HEK293T (cell line): ENCODE data around the gene KRTAP3-3.

Source experiments
- CTCF ChIA-PET: fragments of 350-600 bp; formaldehyde crosslinking; extraction: SDS; loops from one replicate; lab custom pipeline; 2021; ENCODE audit warnings: antibody characterized with exemption, inconsistent platforms; lab: Yijun Ruan, JAX
- POLR2A ChIA-PET: fragments of 350-600 bp; formaldehyde crosslinking; extraction: SDS; loops from one replicate; lab custom pipeline; 2020; ENCODE audit warnings: antibody characterized with exemption, inconsistent platforms; lab: Yijun Ruan, JAX
- DNase-seq: peaks from one replicate; pipeline ENCODE4 v3.0.0; 2012; ENCODE audit warnings: mixed read lengths; ENCODE audit errors: extremely low spot score
- ARNT ChIP-seq: fragments of 450-650 bp; IDR thresholded peaks from 2 replicates; pipeline ENCODE4 v1.6.1; 2017; ENCODE audit warnings: mild to moderate bottlenecking
- BHLHE40 ChIP-seq: fragments of 450-650 bp; IDR thresholded peaks from 2 replicates; pipeline ENCODE4 v1.6.1; 2016; ENCODE audit warnings: mild to moderate bottlenecking, moderate library complexity, borderline replicate concordance
- CTBP1 ChIP-seq: fragments of 450-650 bp; IDR thresholded peaks from 2 replicates; pipeline ENCODE4 v1.6.1; 2016; ENCODE audit warnings: borderline replicate concordance
- ELF4 ChIP-seq: fragments of 450-650 bp; IDR thresholded peaks from 2 replicates; pipeline ENCODE4 v1.6.1; 2017; ENCODE audit warnings: antibody characterized with exemption
- FOXA1 ChIP-seq: fragments of 450-650 bp; IDR thresholded peaks from 2 replicates; pipeline ENCODE4 v1.6.1; 2016; ENCODE audit warnings: mild to moderate bottlenecking
- FOXK2 ChIP-seq: fragments of 450-650 bp; IDR thresholded peaks from 2 replicates; pipeline ENCODE4 v1.6.1; 2016; ENCODE audit warnings: mild to moderate bottlenecking
- FOXM1 ChIP-seq: fragments of 450-650 bp; IDR thresholded peaks from 2 replicates; pipeline ENCODE4 v1.6.1; 2017; ENCODE audit warnings: mild to moderate bottlenecking, borderline replicate concordance
- HDGF ChIP-seq: fragments of 450-650 bp; IDR thresholded peaks from 2 replicates; pipeline ENCODE4 v1.6.1; 2017; ENCODE audit warnings: antibody characterized with exemption, borderline replicate concordance
- L3MBTL2 ChIP-seq: fragments of 450-650 bp; conservative IDR thresholded peaks from 2 replicates; pipeline ENCODE4 v1.6.1; 2016; ENCODE audit warnings: mild to moderate bottlenecking
- LEF1 ChIP-seq: fragments of 450-650 bp; IDR thresholded peaks from 2 replicates; pipeline ENCODE4 v1.6.1; 2017; ENCODE audit warnings: mild to moderate bottlenecking, borderline replicate concordance
- NFRKB ChIP-seq: fragments of 450-650 bp; IDR thresholded peaks from 2 replicates; pipeline ENCODE4 v1.6.1; 2016; ENCODE audit warnings: mild to moderate bottlenecking, moderate library complexity
- PKNOX1 ChIP-seq: fragments of 450-650 bp; IDR thresholded peaks from 2 replicates; pipeline ENCODE4 v1.6.1; 2016
- SP1 ChIP-seq: fragments of 450-650 bp; IDR thresholded peaks from 2 replicates; pipeline ENCODE4 v1.6.1; 2017
- SUZ12 ChIP-seq: fragments of 450-650 bp; IDR thresholded peaks from 2 replicates; pipeline ENCODE4 v1.6.1; 2016; ENCODE audit warnings: mild to moderate bottlenecking
- TARDBP ChIP-seq: fragments of 450-650 bp; IDR thresholded peaks from 2 replicates; pipeline ENCODE4 v1.6.1; 2016
- ZNF384 ChIP-seq: fragments of 450-650 bp; IDR thresholded peaks from 2 replicates; pipeline ENCODE4 v1.6.1; 2016

Gene KRTAP3-3

GRCh38 chr17:40997361-40997760, 3.4 kb upstream of the KRTAP3-3 start:
- CTCF ChIA-PET = no interaction called here
- TF ChIP-seq FOXA1 (no peak), ARNT (no peak), CTBP1 (no peak), FOXM1 (no peak), BHLHE40 (no peak)
- no peak for DNase-seq
- POLR2A ChIA-PET = no interaction called here

GRCh38 chr17:40996829-40997228, 2.9 kb upstream of the KRTAP3-3 start:
- TF ChIP-seq TARDBP (no peak), ARNT (no peak), NFRKB (no peak), FOXK2 (no peak), FOXM1 (no peak), CTBP1 (no peak), ELF4 (no peak), PKNOX1 (no peak), L3MBTL2 (no peak), BHLHE40 (no peak), LEF1 (no peak), FOXA1 (no peak), SP1 (no peak), ZNF384 (no peak), HDGF (no peak), SUZ12 (no peak)
- CTCF ChIA-PET = no interaction called here
- DNase-seq = no peak
- POLR2A ChIA-PET = no interaction called here

- TF ChIP-seq CTBP1 (no peak), FOXM1 (no peak), LEF1 (no peak), HDGF (no peak), FOXA1 (no peak), PKNOX1 (no peak), FOXK2 (no peak), SP1 (no peak), ARNT (no peak), TARDBP (no peak), NFRKB (no peak), L3MBTL2 (no peak)
- no peak for DNase-seq
Observed at GRCh38 chr17:40995116-40995515, 1.2 kb upstream of the KRTAP3-3 start.

GRCh38 chr17:40993084-40993483, 880 bp downstream of the KRTAP3-3 start:
- no peak for DNase-seq
- POLR2A ChIA-PET = no interaction called here
- TF ChIP-seq FOXK2 = no peak
- TF ChIP-seq ARNT = no peak
- no peak for TF ChIP-seq SP1
- TF ChIP-seq ZNF384 = no peak
- TF ChIP-seq L3MBTL2 = no peak
- TF ChIP-seq HDGF = no peak
- no peak for TF ChIP-seq LEF1
- no peak for TF ChIP-seq BHLHE40
- TF ChIP-seq TARDBP = no peak
- TF ChIP-seq FOXA1 = no peak
- TF ChIP-seq NFRKB = no peak
- TF ChIP-seq CTBP1 = no peak
- TF ChIP-seq PKNOX1 = no peak
- TF ChIP-seq FOXM1 = no peak
- TF ChIP-seq SUZ12 = no peak
- no peak for TF ChIP-seq ELF4
- CTCF ChIA-PET = interaction anchor here (0.8 kb wide), 1 partner anchor 30 kb away, joined by 3 read pairs; no protein-coding TSS in a partner anchor

More at GRCh38 chr17:40995116-40995515, 1.2 kb upstream of the KRTAP3-3 start:
- POLR2A ChIA-PET = no interaction called here
- CTCF ChIA-PET = interaction anchor here (0.6 to 0.7 kb wide), 2 partner anchors 66 to 340 kb away, joined by 6 to 7 read pairs; no protein-coding TSS in a partner anchor

GRCh38 chr17:40992666-40993065, 1.3 kb downstream of the KRTAP3-3 start:
- TF ChIP-seq HDGF (no peak), CTBP1 (no peak), SUZ12 (no peak), FOXM1 (no peak)
- DNase-seq = no peak
- ChIA-PET POLR2A (no interaction called here), CTCF (no interaction called here)

- CTCF ChIA-PET = no interaction called here
- POLR2A ChIA-PET = no interaction called here
- TF ChIP-seq SP1 = no peak
- TF ChIP-seq ARNT = no peak
- TF ChIP-seq TARDBP = no peak
- no peak for TF ChIP-seq FOXM1
- no peak for TF ChIP-seq ZNF384
- no peak for TF ChIP-seq PKNOX1
- no peak for TF ChIP-seq LEF1
- no peak for TF ChIP-seq HDGF
- no peak for TF ChIP-seq FOXA1
- no peak for TF ChIP-seq SUZ12
- no peak for TF ChIP-seq FOXK2
- no peak for TF ChIP-seq BHLHE40
- TF ChIP-seq NFRKB = no peak
- DNase-seq = no peak
Observed at GRCh38 chr17:40986920-40987319, 7.0 kb downstream of the KRTAP3-3 start.
